ENCODE data around the gene QTRT2. TPM values are rescaled to one million over a fixed set of nuclear protein-coding genes. Genes with fewer than 3 reads are reported as not detected.

Gene QTRT2
- total RNA-seq, 2 donors from 2014 or later = 25.1 to 45.5 TPM

- no peak overlapping the region for H3K27ac Mint-ChIP-seq
- ATAC-seq (replicated peaks) = no peak
- no peaks in the 10 kb centered on the region for H3K27me3 Mint-ChIP-seq
- H3K4me3 Mint-ChIP-seq = no peak overlapping the region
- H3K9me3 Mint-ChIP-seq = no peaks in the 10 kb centered on the region
- H3K4me1 Mint-ChIP-seq = no peaks in the 10 kb centered on the region
- H3K36me3 Mint-ChIP-seq (ENCODE audit: low read depth) = peaks cover 1% of the 10 kb centered on the region
Observed at GRCh38 chr3:114093016-114093380, 36.5 kb downstream of the QTRT2 start.

GRCh38 chr3:114093596-114093995 is 37.1 kb downstream of the QTRT2 start:
- Mint-ChIP-seq H3K27ac (no peak overlapping the region), H3K27me3 (no peaks in the 10 kb centered on the region)
- ATAC-seq (replicated peaks) = no peak

GRCh38 chr3:114095796-114096195 is 39.3 kb downstream of the QTRT2 start:
- Mint-ChIP-seq H3K27me3 (no peaks in the 10 kb centered on the region), H3K4me1 (no peaks in the 10 kb centered on the region), H3K9me3 (no peaks in the 10 kb centered on the region), H3K27ac (no peak overlapping the region), H3K36me3 (ENCODE audit: low read depth) (no peaks in the 10 kb centered on the region), H3K4me3 (no peak overlapping the region)
- ATAC-seq (replicated peaks) = no peak

More at GRCh38 chr3:114093596-114093995, 37.1 kb downstream of the QTRT2 start:
- Mint-ChIP-seq H3K4me1 (no peaks in the 10 kb centered on the region), H3K9me3 (no peaks in the 10 kb centered on the region), H3K36me3 (ENCODE audit: low read depth) (no peaks in the 10 kb centered on the region), H3K4me3 (no peak overlapping the region)

- H3K36me3 Mint-ChIP-seq (ENCODE audit: low read depth) = no peaks in the 10 kb centered on the region
- no peaks in the 10 kb centered on the region for H3K9me3 Mint-ChIP-seq
- H3K4me1 Mint-ChIP-seq = no peaks in the 10 kb centered on the region
- no peak for ATAC-seq (replicated peaks)
- no peak overlapping the region for H3K27ac Mint-ChIP-seq
- peaks cover 8% of the 10 kb centered on the region for H3K27me3 Mint-ChIP-seq
- H3K4me3 Mint-ChIP-seq = no peak overlapping the region
Observed at GRCh38 chr3:114101101-114101500, 44.6 kb downstream of the QTRT2 start.

- Mint-ChIP-seq H3K4me3 (no peak overlapping the region), H3K36me3 (ENCODE audit: low read depth) (no peaks in the 10 kb centered on the region), H3K27ac (no peak overlapping the region), H3K27me3 (peaks cover 8% of the 10 kb centered on the region), H3K9me3 (no peaks in the 10 kb centered on the region), H3K4me1 (no peaks in the 10 kb centered on the region)
- no peak for ATAC-seq (replicated peaks)
Observed at GRCh38 chr3:114103181-114103580, 46.6 kb downstream of the QTRT2 start.

GRCh38 chr3:114103858-114104257 is 47.3 kb downstream of the QTRT2 start:
- Mint-ChIP-seq H3K4me3 (no peak overlapping the region), H3K27me3 (peaks cover 8% of the 10 kb centered on the region), H3K4me1 (no peaks in the 10 kb centered on the region), H3K27ac (no peak overlapping the region), H3K9me3 (no peaks in the 10 kb centered on the region), H3K36me3 (ENCODE audit: low read depth) (no peaks in the 10 kb centered on the region)
- no peak for ATAC-seq (replicated peaks)

- H3K4me1 Mint-ChIP-seq = no peaks in the 10 kb centered on the region
- H3K36me3 Mint-ChIP-seq (ENCODE audit: low read depth) = no peaks in the 10 kb centered on the region
- H3K27me3 Mint-ChIP-seq = peaks cover 9% of the 10 kb centered on the region
- no peak for ATAC-seq (replicated peaks)
- H3K9me3 Mint-ChIP-seq = no peaks in the 10 kb centered on the region
- H3K4me3 Mint-ChIP-seq = no peak overlapping the region
- no peak overlapping the region for H3K27ac Mint-ChIP-seq
Observed at GRCh38 chr3:114104414-114104813, 47.9 kb downstream of the QTRT2 start.

- no peak overlapping the region for H3K27ac Mint-ChIP-seq
- H3K4me1 Mint-ChIP-seq = no peaks in the 10 kb centered on the region
- no peaks in the 10 kb centered on the region for H3K36me3 Mint-ChIP-seq (ENCODE audit: low read depth)
- no peak for ATAC-seq (replicated peaks)
- H3K4me3 Mint-ChIP-seq = no peak overlapping the region
- peaks cover 17% of the 10 kb centered on the region for H3K27me3 Mint-ChIP-seq
- H3K9me3 Mint-ChIP-seq = no peaks in the 10 kb centered on the region
Observed at GRCh38 chr3:114108137-114108536, 51.6 kb downstream of the QTRT2 start.

GRCh38 chr3:114110439-114110838 is 53.9 kb downstream of the QTRT2 start:
- H3K36me3 Mint-ChIP-seq (ENCODE audit: low read depth) = no peaks in the 10 kb centered on the region
- H3K4me1 Mint-ChIP-seq = no peaks in the 10 kb centered on the region
- no peak overlapping the region for H3K27ac Mint-ChIP-seq
- ATAC-seq (replicated peaks) = no peak
- no peak overlapping the region for H3K4me3 Mint-ChIP-seq
- peaks cover 15% of the 10 kb centered on the region for H3K27me3 Mint-ChIP-seq
- H3K9me3 Mint-ChIP-seq = no peaks in the 10 kb centered on the region

GRCh38 chr3:114111060-114111770 is 54.7 kb downstream of the QTRT2 start:
- no peaks in the 10 kb centered on the region for H3K4me1 Mint-ChIP-seq
- no peak overlapping the region for H3K27ac Mint-ChIP-seq
- ATAC-seq (replicated peaks) = no peak
- H3K4me3 Mint-ChIP-seq = no peak overlapping the region
- no peaks in the 10 kb centered on the region for H3K36me3 Mint-ChIP-seq (ENCODE audit: low read depth)
- H3K27me3 Mint-ChIP-seq = peaks cover 13% of the 10 kb centered on the region
- no peaks in the 10 kb centered on the region for H3K9me3 Mint-ChIP-seq

- peaks cover 13% of the 10 kb centered on the region for H3K27me3 Mint-ChIP-seq
- no peak for ATAC-seq (replicated peaks)
- H3K4me1 Mint-ChIP-seq = no peaks in the 10 kb centered on the region
- no peaks in the 10 kb centered on the region for H3K9me3 Mint-ChIP-seq
- no peak overlapping the region for H3K4me3 Mint-ChIP-seq
- H3K27ac Mint-ChIP-seq = no peak overlapping the region
- H3K36me3 Mint-ChIP-seq (ENCODE audit: low read depth) = no peaks in the 10 kb centered on the region
Observed at GRCh38 chr3:114112696-114113095, 56.2 kb downstream of the QTRT2 start.

GRCh38 chr3:114114719-114115118 is 58.2 kb downstream of the QTRT2 start:
- H3K27ac Mint-ChIP-seq = no peak overlapping the region
- no peaks in the 10 kb centered on the region for H3K4me1 Mint-ChIP-seq
- ATAC-seq (replicated peaks) = no peak
- H3K4me3 Mint-ChIP-seq = no peak overlapping the region
- H3K27me3 Mint-ChIP-seq = peaks cover 9% of the 10 kb centered on the region
- no peaks in the 10 kb centered on the region for H3K9me3 Mint-ChIP-seq
- H3K36me3 Mint-ChIP-seq (ENCODE audit: low read depth) = no peaks in the 10 kb centered on the region

GRCh38 chr3:114115143-114115542 is 58.6 kb downstream of the QTRT2 start:
- peaks cover 7% of the 10 kb centered on the region for H3K27me3 Mint-ChIP-seq
- ATAC-seq (replicated peaks) = no peak

GRCh38 chr3:114119776-114120175 is 63.2 kb downstream of the QTRT2 start:
- H3K27ac Mint-ChIP-seq = no peak overlapping the region
- no peaks in the 10 kb centered on the region for H3K4me1 Mint-ChIP-seq
- H3K27me3 Mint-ChIP-seq = no peaks in the 10 kb centered on the region
- H3K4me3 Mint-ChIP-seq = no peak overlapping the region
- ATAC-seq (replicated peaks) = no peak
- no peaks in the 10 kb centered on the region for H3K36me3 Mint-ChIP-seq (ENCODE audit: low read depth)
- H3K9me3 Mint-ChIP-seq = no peaks in the 10 kb centered on the region

More at GRCh38 chr3:114115143-114115542, 58.6 kb downstream of the QTRT2 start:
- Mint-ChIP-seq H3K4me1 (no peaks in the 10 kb centered on the region), H3K27ac (no peak overlapping the region), H3K36me3 (ENCODE audit: low read depth) (no peaks in the 10 kb centered on the region), H3K4me3 (no peak overlapping the region), H3K9me3 (no peaks in the 10 kb centered on the region)

GRCh38 chr3:114120211-114120610 is 63.7 kb downstream of the QTRT2 start:
- no peak overlapping the region for H3K27ac Mint-ChIP-seq
- H3K4me1 Mint-ChIP-seq = no peaks in the 10 kb centered on the region
- ATAC-seq (replicated peaks) = no peak
- no peaks in the 10 kb centered on the region for H3K9me3 Mint-ChIP-seq
- no peak overlapping the region for H3K4me3 Mint-ChIP-seq
- no peaks in the 10 kb centered on the region for H3K36me3 Mint-ChIP-seq (ENCODE audit: low read depth)
- H3K27me3 Mint-ChIP-seq = no peaks in the 10 kb centered on the region

Measured in activated T-helper 17 cell treated with anti-CD3 and anti-CD28 coated beads, Interleukin-2, amount 50 U/mL, for 72 hours (primary cell).